ENCODE measurements around the gene AFAP1.

Gene AFAP1

DNA sequence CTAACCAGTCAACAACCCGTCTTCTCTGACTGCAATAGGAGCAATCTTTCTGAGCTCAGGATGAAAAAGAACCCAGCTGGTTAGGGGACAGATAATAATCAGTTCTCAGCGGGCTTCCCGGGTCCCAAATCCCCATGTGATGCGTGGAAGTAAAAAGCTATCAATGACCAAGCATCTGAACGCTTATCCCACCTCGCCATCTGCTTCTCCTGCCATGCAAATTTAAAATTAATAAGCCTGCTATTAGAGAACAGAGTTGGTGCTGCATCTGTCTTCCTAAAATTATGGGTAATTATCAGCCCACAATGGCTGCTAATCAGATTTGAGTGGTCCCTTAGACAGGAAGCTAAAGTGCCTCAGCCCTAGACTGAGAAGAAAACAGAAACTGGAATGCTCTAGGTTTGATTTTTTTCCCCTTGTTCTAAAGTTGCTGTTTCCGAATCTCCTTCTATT, 37.5 kb downstream of the AFAP1 start:
- Mint-ChIP-seq H3K4me1 (peaks cover 49% of the 10 kb centered on the region), H3K9me3 (no peaks in the 10 kb centered on the region), H3K27ac (no peak overlapping the region), H3K4me3 (no peak overlapping the region), H3K27me3 (peaks cover 37% of the 10 kb centered on the region)
- ATAC-seq (no peak), DNase-seq (no peak)

DNA sequence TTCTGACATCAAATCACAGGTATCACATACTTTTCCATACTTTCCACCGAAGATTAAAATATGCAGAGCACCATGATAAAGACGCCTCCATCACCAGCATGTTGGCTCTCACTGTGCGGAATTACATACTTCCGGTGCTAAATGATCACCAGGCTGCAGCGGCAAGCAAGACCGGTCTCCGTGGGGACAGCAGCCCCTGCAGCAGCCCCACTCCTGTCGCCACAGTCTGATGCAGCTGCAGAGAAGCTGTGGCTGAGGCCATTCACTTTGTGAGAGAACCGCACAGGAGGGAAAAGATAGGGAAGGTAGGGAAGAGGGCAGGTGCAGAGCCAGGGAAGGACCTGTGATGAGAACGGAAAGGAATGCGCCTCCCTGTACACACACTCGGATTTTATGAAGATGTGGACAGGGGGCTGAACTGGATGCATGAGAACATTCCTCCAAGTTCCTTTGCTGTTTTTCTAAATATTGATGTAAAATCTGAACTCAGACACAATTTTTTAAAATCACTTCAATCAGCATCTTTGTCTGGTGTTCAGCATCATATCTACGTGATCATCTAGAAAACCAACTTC, 38.3 kb downstream of the AFAP1 start:
- Mint-ChIP-seq H3K4me1 (peaks cover 48% of the 10 kb centered on the region), H3K27me3 (peaks cover 37% of the 10 kb centered on the region), H3K4me3 (no peak overlapping the region), H3K9me3 (no peaks in the 10 kb centered on the region), H3K27ac (no peak overlapping the region)
- ATAC-seq (no peak), DNase-seq (no peak)

DNA sequence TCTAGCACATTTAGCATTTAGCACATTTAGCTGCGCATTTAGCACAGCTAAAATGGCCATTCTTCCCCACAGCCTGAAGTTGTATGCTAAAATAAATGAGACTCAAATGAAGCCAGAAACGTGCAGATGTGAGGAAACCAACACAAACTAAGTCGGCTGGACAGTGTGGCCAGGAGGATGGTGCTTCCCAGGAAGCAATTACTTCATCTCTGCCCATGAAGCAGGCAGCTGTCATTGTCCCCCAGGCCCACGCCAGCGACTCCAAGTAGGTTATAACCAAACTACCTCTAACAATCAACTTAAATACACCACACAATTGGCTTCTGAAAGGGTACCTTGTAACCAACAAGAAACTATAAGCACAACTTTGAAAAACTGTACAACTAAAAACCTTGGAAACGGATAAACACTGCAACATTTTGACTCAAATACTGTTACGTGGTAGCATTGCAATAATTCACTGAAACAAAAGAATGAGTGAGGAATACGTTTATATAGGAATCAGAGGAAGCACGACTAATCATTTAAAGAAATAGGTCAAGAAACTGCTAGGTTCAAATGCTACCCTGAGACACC, 39.2 kb downstream of the AFAP1 start:
- peaks cover 40% of the 10 kb centered on the region for H3K4me1 Mint-ChIP-seq
- no peak overlapping the region for H3K4me3 Mint-ChIP-seq
- no peaks in the 10 kb centered on the region for H3K9me3 Mint-ChIP-seq
- H3K27me3 Mint-ChIP-seq = peaks cover 37% of the 10 kb centered on the region
- no peak for DNase-seq
- no peak overlapping the region for H3K27ac Mint-ChIP-seq
- ATAC-seq = no peak

DNA sequence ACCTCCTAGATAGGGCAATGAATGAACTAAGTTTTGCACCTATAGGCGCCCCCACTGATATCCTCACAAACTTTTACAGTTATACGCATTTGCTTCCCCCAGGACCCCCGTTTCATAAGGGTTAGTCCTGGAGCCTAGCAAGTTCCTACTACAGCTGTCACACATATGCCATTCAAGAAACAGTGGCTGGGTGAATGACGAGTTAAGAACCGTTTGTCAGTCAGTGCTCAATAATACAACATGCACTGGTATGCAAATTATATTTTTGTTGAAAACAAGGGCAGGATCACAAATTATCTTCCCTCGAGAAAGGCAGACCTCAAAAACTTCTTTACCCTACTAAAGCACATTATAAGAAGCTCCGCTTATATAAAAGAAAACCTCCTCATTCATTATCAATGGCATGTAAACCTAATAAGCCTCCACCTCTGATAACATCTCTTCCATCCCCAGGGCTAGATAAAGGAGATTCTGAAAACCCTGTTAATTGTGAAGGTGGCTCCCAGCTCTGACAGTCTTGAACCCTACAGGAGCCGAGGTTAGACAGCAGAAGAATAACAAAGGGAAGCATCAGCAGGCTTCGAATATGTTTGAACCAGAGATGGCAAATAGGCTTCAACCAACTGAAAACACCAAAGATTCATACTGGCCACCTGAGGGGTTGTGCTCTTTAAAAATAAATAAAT, 40.3 kb downstream of the AFAP1 start:
- no peak for ATAC-seq
- Mint-ChIP-seq H3K4me1 (peaks cover 40% of the 10 kb centered on the region), H3K4me3 (no peak overlapping the region), H3K9me3 (no peaks in the 10 kb centered on the region), H3K27me3 (peaks cover 37% of the 10 kb centered on the region), H3K27ac (no peak overlapping the region)
- no peak for DNase-seq

DNA sequence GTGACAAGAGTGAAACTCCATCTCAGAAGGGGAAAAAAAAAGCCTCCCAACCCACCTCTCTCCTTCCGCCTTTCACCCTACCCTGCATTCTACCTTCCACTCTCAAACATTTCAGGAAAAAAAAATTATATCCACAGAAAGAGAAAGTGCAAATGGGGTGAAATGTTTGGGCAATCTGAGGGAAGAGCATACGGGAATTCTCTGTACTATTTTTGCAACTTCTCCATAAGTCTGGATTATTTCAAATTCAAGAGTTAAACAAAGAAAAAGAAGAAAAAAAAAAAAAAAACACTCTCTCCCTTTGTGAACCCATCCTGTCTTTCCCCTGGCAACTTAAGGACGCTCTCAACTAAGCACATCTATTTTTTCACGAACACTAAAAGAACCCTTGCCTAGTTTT, 41.3 kb downstream of the AFAP1 start:
- Mint-ChIP-seq H3K9me3 (no peaks in the 10 kb centered on the region), H3K4me3 (no peak overlapping the region), H3K4me1 (peaks cover 40% of the 10 kb centered on the region), H3K27me3 (peaks cover 37% of the 10 kb centered on the region), H3K27ac (no peak overlapping the region)
- ATAC-seq = no peak
- DNase-seq = no peak

DNA sequence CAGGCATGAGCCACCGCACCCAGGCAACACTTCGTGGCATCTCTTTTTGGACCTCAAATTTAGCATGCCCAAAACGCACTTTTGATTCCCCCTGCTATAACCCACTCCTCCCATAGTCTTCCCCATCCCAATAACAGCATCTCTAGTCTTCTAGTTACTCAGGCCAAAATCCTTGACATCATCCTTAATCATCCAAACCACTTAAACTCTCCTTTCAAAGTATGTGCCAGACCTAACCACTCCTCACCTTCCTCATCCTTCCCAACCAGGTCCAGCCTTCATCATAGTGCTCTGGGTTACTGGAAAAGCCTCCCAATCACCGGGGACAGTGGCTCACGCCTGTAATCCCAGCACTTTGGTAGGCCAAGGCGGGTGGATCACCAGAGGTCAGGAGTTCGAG, 41.9 kb downstream of the AFAP1 start:
- DNase-seq (no peak), ATAC-seq (no peak)
- peaks cover 33% of the 10 kb centered on the region for H3K27me3 Mint-ChIP-seq
- H3K27ac Mint-ChIP-seq = no peak overlapping the region
- H3K9me3 Mint-ChIP-seq = no peaks in the 10 kb centered on the region
- no peak overlapping the region for H3K4me3 Mint-ChIP-seq
- peaks cover 38% of the 10 kb centered on the region for H3K4me1 Mint-ChIP-seq

DNA sequence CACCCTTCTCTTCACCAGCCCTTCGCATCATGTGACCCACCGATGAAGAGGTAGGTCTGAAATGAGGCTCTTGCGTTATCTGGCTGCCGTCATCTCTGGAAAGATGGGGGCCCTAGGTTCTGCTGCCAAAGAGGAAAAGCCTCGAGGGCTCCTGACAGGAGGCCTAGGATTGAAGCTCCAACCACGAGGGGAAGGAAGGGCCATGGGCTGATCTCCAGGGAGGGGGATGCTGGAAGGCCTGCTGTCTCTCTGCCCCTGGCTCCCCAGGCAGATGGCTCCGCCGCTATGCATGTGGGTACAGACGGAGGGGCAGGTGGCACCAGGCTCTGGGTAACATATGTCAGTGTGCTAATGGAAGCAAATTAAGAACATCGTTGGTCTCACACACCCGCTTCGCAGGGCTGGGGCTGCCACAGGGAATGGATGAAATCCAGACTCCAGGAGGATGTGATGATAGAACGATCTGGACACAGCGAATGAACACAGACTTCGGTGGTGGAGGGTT, 44.9 kb downstream of the AFAP1 start:
- H3K27ac Mint-ChIP-seq = no peak overlapping the region
- no peak for ATAC-seq

DNA sequence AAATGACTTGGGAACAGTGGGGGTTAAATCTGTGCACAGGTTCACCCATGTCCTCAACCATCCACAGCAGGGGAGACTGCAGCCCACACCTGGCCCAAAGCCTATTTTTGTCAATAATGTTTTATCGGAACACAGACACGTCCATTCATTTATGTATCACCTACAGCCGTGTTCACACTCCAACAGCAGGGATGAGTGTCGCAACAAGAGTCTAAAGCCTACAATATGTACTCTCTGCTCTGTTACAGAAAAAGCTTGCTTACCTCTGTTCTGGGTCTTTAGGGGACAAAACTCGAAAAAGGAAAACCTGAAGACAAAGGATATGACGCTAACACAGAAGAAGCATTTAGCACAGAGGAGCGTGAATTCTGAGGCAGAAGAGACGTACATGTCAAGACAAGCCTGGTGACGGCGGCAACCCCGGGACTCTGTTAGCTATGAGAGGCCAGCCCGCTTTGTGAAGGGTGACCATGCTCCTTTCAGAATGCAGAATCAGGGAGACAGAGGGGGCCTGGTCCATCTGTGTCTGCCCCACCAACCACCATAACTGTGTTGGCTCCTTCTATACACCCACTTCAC, 45.5 kb downstream of the AFAP1 start:
- H3K4me1 Mint-ChIP-seq = peaks cover 24% of the 10 kb centered on the region
- no peaks in the 10 kb centered on the region for H3K9me3 Mint-ChIP-seq
- H3K27me3 Mint-ChIP-seq = peaks cover 9% of the 10 kb centered on the region
- no peak for ATAC-seq
- no peak overlapping the region for H3K4me3 Mint-ChIP-seq
- no peak overlapping the region for H3K27ac Mint-ChIP-seq
- DNase-seq = no peak

More for the DNA sequence above, 44.9 kb downstream of the AFAP1 start:
- Mint-ChIP-seq H3K4me3 (no peak overlapping the region), H3K9me3 (no peaks in the 10 kb centered on the region), H3K4me1 (peaks cover 24% of the 10 kb centered on the region), H3K27me3 (peaks cover 9% of the 10 kb centered on the region)
- DNase-seq = no peak

DNA sequence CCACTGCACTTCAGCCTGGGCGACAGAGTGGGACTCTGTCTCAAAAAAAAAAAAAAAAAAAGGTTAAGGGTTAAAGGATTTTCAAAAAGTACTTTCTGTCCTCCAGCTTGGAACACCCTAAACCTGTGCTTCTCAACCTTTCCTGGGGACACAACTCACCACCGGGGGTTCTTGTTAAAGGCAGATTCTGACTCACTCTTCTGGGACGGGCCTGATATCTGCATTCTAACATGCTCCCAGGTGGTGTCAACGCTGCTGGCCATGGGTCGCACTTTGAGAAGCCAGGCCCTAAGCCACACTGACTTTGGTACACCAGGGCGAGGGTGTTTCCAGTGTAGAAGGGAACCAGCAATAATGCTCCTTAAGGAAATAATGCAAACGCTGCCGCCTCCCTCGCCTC, 46.1 kb downstream of the AFAP1 start:
- no peak overlapping the region for H3K27ac Mint-ChIP-seq
- DNase-seq = no peak
- H3K9me3 Mint-ChIP-seq = peaks cover 0 to under 1% of the 10 kb centered on the region in 2 donors
- ATAC-seq = no peak
- no peak overlapping the region for H3K4me3 Mint-ChIP-seq
- H3K4me1 Mint-ChIP-seq = peaks cover 24% of the 10 kb centered on the region
- peaks cover 9% of the 10 kb centered on the region for H3K27me3 Mint-ChIP-seq

DNA sequence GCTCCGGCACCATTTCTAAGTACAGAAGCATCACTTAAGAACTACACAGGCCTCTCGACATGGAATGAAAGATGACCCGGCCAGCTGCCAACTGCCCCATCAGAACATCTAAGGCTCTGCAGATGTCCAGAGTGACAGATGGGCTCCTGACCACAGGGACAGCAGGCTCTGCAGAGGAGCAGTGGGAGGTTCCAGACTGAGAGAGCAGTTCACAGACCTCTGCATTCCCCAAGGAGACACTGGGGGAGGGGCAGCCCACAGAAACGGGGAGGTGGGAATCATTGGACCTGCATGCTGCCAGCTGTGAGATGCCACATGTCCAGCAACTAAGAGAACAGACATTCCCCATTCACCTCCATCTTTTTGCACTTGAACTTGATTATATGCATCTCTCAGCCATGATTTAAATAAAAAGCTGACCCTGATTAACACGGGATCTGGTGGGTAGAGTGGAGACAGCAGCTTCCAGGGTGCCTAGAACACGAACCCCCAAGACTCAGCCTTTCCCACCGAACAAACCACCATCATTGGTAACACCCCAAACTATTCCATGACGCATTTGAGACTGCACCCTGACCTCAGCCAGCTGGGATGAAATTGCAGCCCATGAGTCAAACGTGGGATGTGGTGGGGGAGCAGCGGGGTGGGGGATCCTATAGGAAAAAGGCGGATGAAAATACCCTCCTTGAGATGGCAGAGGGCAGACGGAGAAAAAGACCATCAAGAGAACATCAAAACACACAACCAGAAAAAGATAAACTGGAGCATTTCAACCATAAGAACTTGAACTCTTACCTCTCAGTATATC, 47.2 kb downstream of the AFAP1 start:
- Mint-ChIP-seq H3K27ac (no peak overlapping the region), H3K4me1 (peaks cover 18% of the 10 kb centered on the region), H3K4me3 (no peak overlapping the region), H3K27me3 (no peaks in the 10 kb centered on the region), H3K9me3 (peaks cover 6 to 8% of the 10 kb centered on the region in 2 donors)
- DNase-seq = no peak
- ATAC-seq = no peak

DNA sequence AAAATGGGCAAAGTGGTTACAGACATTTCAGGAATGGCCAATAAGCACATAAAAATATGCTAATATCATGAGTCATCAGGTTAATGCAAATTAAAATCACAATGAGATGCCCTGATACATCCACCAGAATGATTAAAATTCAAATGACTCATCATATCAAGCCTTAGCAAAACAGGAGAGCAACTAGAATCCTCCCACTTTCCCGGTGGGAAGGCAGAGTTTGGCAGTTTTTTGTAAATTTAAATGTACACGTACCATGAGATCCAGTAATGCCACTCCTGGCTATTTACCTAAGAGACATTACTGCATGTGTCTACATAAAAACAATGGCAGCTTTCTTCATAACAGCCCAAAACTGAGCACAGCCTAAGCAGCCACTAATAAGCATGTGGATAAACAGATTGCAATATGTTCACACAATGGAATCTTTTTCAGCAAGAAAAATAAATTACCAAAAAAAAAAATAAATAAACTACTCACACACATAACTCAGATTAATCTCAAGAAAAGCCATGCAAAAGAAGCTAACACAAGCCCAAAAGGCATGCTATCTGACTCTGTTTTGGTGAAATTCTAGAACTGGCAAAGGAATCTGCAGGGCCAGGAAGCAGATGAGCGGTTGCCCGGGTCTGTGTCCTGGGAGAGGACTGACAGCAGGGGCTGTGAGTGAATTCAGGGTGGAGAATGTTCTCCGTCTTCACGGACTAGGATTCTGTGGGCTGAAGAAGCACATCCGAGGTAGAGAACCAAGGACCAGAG, 48.8 kb downstream of the AFAP1 start:
- Mint-ChIP-seq H3K27ac (no peak overlapping the region), H3K9me3 (peaks cover 6 to 8% of the 10 kb centered on the region in 2 donors), H3K4me1 (peaks cover 16% of the 10 kb centered on the region), H3K4me3 (no peak overlapping the region), H3K27me3 (no peaks in the 10 kb centered on the region)
- ATAC-seq (no peak), DNase-seq (no peak)

DNA sequence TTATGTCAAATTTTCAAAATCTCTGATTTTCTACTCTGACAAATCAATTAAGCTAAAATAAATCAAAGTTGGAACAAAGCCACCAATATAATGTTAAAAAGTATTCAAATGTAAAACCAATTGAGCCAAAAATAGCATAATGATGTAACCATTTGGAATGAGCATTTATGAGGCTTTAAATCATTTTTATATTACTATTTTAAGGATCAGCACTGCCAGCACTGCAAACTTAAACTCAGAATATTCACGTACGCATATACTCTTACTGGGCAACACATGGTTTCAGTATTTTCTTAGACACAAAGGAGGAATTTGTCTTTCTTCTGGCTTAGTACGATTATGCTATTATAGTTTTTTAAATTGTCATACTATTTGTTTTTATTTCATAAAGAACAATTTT, 52.2 kb downstream of the AFAP1 start:
- H3K4me3 Mint-ChIP-seq = no peak overlapping the region
- ATAC-seq (no peak), DNase-seq (no peak)
- no peak overlapping the region for H3K27ac Mint-ChIP-seq
- H3K27me3 Mint-ChIP-seq = no peaks in the 10 kb centered on the region
- H3K9me3 Mint-ChIP-seq = peaks cover 6 to 8% of the 10 kb centered on the region in 2 donors
- H3K4me1 Mint-ChIP-seq = peaks cover 27% of the 10 kb centered on the region

DNA sequence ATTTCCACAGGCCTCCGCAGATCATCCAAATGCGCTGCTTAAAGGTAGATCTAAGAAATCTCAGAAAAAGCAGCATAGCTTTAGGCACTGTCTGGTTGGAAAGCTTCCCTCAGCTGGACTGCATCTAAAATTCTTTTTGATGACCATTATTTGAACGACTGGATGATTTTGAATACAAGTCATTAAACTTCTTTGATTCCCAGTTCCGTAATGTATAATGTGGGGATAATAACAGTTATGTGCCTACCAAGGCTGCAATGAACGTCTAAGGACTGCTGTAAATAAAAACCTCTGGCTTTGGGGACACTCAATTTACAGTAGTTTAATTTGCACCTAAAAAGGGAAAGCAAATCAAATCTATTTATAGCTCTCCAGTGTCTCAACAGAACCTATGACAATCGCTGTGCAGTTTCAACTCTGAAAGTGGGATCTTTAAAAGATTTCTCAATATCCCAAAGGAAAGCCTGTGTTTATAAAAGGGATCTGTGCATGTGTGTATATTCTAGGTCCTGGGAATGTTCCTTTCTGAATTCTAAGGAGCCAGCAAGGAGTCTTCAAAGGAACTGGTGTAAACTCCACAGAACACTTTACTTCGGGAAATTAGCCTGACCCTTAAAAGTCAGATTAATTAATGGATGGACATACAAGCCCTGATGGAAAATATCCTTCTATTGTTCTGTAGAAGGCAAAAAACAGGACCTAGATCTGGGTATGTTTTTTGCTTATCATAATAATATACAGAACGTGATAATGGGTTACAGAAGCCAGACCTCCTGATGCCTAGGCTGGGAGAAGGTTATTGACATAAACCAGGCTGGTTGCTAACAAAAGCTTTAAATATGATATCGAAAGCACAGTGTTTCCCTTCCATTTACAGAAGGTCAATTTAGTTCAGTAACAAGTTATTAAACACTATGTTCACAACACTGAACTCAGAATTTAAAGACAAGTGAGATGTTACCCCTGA, 53.4 kb downstream of the AFAP1 start:
- peaks cover 6 to 8% of the 10 kb centered on the region in 2 donors for H3K9me3 Mint-ChIP-seq
- ATAC-seq (no peak), DNase-seq (no peak)
- H3K27ac Mint-ChIP-seq = no peak overlapping the region
- H3K4me3 Mint-ChIP-seq = no peak overlapping the region
- peaks cover 23% of the 10 kb centered on the region for H3K4me1 Mint-ChIP-seq
- H3K27me3 Mint-ChIP-seq = no peaks in the 10 kb centered on the region
